ENCODE results near the gene FERD3L.

- TF ChIP-seq ZNF138 (CRISPR knock-in tag; conservative IDR thresholded peaks at IDR 0.05): no peak
- no peak for TF ChIP-seq NR2C2 (CRISPR knock-in tag; IDR thresholded peaks at IDR 0.05)
- TF ChIP-seq FOXP1 (CRISPR knock-in tag; IDR thresholded peaks at IDR 0.05; ENCODE audit: borderline replicate concordance): no peak
- no peak for TF ChIP-seq CTCF (IDR thresholded peaks at IDR 0.05)
- TF ChIP-seq E2F1 (CRISPR knock-in tag; IDR thresholded peaks at IDR 0.05): no peak
- TF ChIP-seq ATF6 (CRISPR knock-in tag; IDR thresholded peaks at IDR 0.05): no peak
- no peak for TF ChIP-seq JUN (CRISPR knock-in tag; IDR thresholded peaks at IDR 0.05)
- no peak for TF ChIP-seq CBFB (CRISPR knock-in tag; IDR thresholded peaks at IDR 0.05; ENCODE audit: low read depth)
- no peak for TF ChIP-seq TP53 (CRISPR knock-in tag; IDR thresholded peaks at IDR 0.05)
- TF ChIP-seq SOX15 (CRISPR knock-in tag; IDR thresholded peaks at IDR 0.05): no peak
Measured at GRCh38 chr7:19119870-19120486, 25.2 kb downstream of the FERD3L start.

Measured in WTC11 (cell line).